HG03432 (cell line): Measurements from ENCODE around the gene ESYT3.
"Not testable (repeated sequence)": the region's sequence is repeated elsewhere in the genome, so short reads cannot be mapped to it uniquely, and the experiment has no call there.

Experiments used
- ATAC-seq: cut with Tn5 transposase; IDR thresholded peaks from one replicate; pipeline ENCODE4 v1.9.1; 2021; ENCODE audit warnings: mild to moderate bottlenecking, moderate library complexity; ENCODE audit not compliant: unreplicated experiment

The ESYT3 gene

GRCh38 chr3:138484672-138485071, 50.3 kb downstream of the ESYT3 start:
- not testable (repeated sequence) for ATAC-seq

GRCh38 chr3:138486580-138486979, 52.2 kb downstream of the ESYT3 start:
- ATAC-seq, result not testable (repeated sequence)

GRCh38 chr3:138491971-138492370, 57.6 kb downstream of the ESYT3 start:
- ATAC-seq, result no peak

- ATAC-seq, result no peak
These were observed 58.7 kb downstream of the ESYT3 start for GRCh38 chr3:138492980-138493675.

GRCh38 chr3:138493804-138494606, 59.6 kb downstream of the ESYT3 start:
- ATAC-seq, result no peak

- no peak for ATAC-seq
These were observed 60.2 kb downstream of the ESYT3 start for GRCh38 chr3:138494607-138494929.

GRCh38 chr3:138495638-138496037, 61.2 kb downstream of the ESYT3 start:
- ATAC-seq, result not testable (repeated sequence)

- ATAC-seq, result no peak
These were observed 62.0 kb downstream of the ESYT3 start for GRCh38 chr3:138496436-138496835.

- no peak for ATAC-seq
These were observed 62.6 kb downstream of the ESYT3 start for GRCh38 chr3:138497021-138497420.

GRCh38 chr3:138497851-138498250, 63.4 kb downstream of the ESYT3 start:
- ATAC-seq, result no peak

GRCh38 chr3:138498991-138499390, 64.6 kb downstream of the ESYT3 start:
- ATAC-seq, result no peak

GRCh38 chr3:138507524-138507923, 73.1 kb downstream of the ESYT3 start:
- no peak for ATAC-seq

GRCh38 chr3:138509586-138509985, 75.2 kb downstream of the ESYT3 start:
- ATAC-seq, result no peak

- ATAC-seq, result no peak
These were observed 77.5 kb downstream of the ESYT3 start for GRCh38 chr3:138511945-138512344.

- ATAC-seq, result peak; percentile 88
These were observed 78.9 kb downstream of the ESYT3 start for GRCh38 chr3:138513090-138513843.

GRCh38 chr3:138521445-138521844, 87.0 kb downstream of the ESYT3 start:
- not testable (repeated sequence) for ATAC-seq
